Fibroblast of villous mesenchyme (primary cell): ENCODE data around the gene SLC24A4. TPM values are rescaled to one million over a fixed set of nuclear protein-coding genes. Genes with fewer than 3 reads are reported as not detected.

ENCODE experiments used
- DNase-seq: peaks from one replicate; pipeline ENCODE4 v3.0.0-alpha.2; 2010; ENCODE audit warnings: low read depth
- H3K4me3 ChIP-seq: 2 replicates; pipeline ENCODE4 v1.5.1; 2011; ENCODE audit warnings: low read depth, mild to moderate bottlenecking, low read length
- CTCF ChIP-seq: IDR thresholded peaks from 2 replicates; pipeline ENCODE4 v1.5.1; 2012; ENCODE audit warnings: low read depth, mild to moderate bottlenecking, low read length; ENCODE audit not compliant: insufficient read depth
- total RNA-seq: library from RNA; depleted of rRNA; stranded (reverse); fragments of >200 nt; gene quantifications from 2 replicates; pipeline ENCODE4 v1.2.3, GENCODE V29; 2012

SLC24A4 gene
- total RNA-seq, 1 donor: not detected

- H3K4me3 ChIP-seq: no peak overlapping the region
- DNase-seq: no peak
- no peak for TF ChIP-seq CTCF
Observed at GRCh38 chr14:92516966-92517506, 194.1 kb downstream of the SLC24A4 start.

GRCh38 chr14:92517761-92518160 is 194.8 kb downstream of the SLC24A4 start:
- no peak for TF ChIP-seq CTCF
- DNase-seq: no peak

GRCh38 chr14:92519246-92520101 is 196.5 kb downstream of the SLC24A4 start:
- DNase-seq: no peak
- no peak for TF ChIP-seq CTCF
- no peak overlapping the region for H3K4me3 ChIP-seq

More at GRCh38 chr14:92517761-92518160, 194.8 kb downstream of the SLC24A4 start:
- H3K4me3 ChIP-seq: no peak overlapping the region

GRCh38 chr14:92520102-92521057 is 197.4 kb downstream of the SLC24A4 start:
- DNase-seq: no peak
- no peak for TF ChIP-seq CTCF
- no peak overlapping the region for H3K4me3 ChIP-seq

GRCh38 chr14:92521058-92521415 is 198.1 kb downstream of the SLC24A4 start:
- no peak overlapping the region for H3K4me3 ChIP-seq
- TF ChIP-seq CTCF: no peak
- DNase-seq: no peak

- no peak for DNase-seq
- no peak for TF ChIP-seq CTCF
- no peak overlapping the region for H3K4me3 ChIP-seq
Observed at GRCh38 chr14:92523752-92524151, 200.8 kb downstream of the SLC24A4 start.
